Stimulated activated CD4-positive, alpha-beta T cell treated with anti-CD3 and anti-CD28 coated beads, TNF-alpha, amount 100 ng/mL, for 48 hours (primary cell): ENCODE data around the gene GON4L.
"Not testable (repeated sequence)": the region's sequence is repeated elsewhere in the genome, so short reads cannot be mapped to it uniquely, and the experiment has no call there.

Experiments
- DNase-seq, 3 donors: peaks; one replicate each; pipeline ENCODE4 v3.0.0-alpha.2; 2020; ENCODE audit warnings: low read depth in 3 of 3

Gene GON4L

GRCh38 chr1:155748141-155748540 is 108.9 kb downstream of the GON4L start:
- DNase-seq = not testable (repeated sequence)

GRCh38 chr1:155747586-155747985 is 109.4 kb downstream of the GON4L start:
- not testable (repeated sequence) for DNase-seq

GRCh38 chr1:155745284-155746228 is 111.5 kb downstream of the GON4L start:
- DNase-seq = peak; percentile 97 to 100 (median 99)

- DNase-seq = no peak
Measured at GRCh38 chr1:155744711-155745283, 112.2 kb downstream of the GON4L start.

- no peak for DNase-seq
Measured at GRCh38 chr1:155741908-155742307, 115.1 kb downstream of the GON4L start.

GRCh38 chr1:155740995-155741394 is 116.0 kb downstream of the GON4L start:
- DNase-seq = no peak

- peak in 1 of 3 donors; percentile 22 for DNase-seq
Measured at GRCh38 chr1:155729031-155729898, 127.7 kb downstream of the GON4L start.

- DNase-seq = no peak
Measured at GRCh38 chr1:155725142-155725541, 131.9 kb downstream of the GON4L start.

- DNase-seq = no peak
Measured at GRCh38 chr1:155719703-155720102, 137.3 kb downstream of the GON4L start.

GRCh38 chr1:155718524-155719115 is 138.4 kb downstream of the GON4L start:
- DNase-seq = not testable (repeated sequence)

GRCh38 chr1:155717041-155717440 is 140.0 kb downstream of the GON4L start:
- DNase-seq = no peak

GRCh38 chr1:155715777-155716176 is 141.2 kb downstream of the GON4L start:
- no peak for DNase-seq

GRCh38 chr1:155715056-155715455 is 142.0 kb downstream of the GON4L start:
- not testable (repeated sequence) for DNase-seq

GRCh38 chr1:155713075-155713474 is 143.9 kb downstream of the GON4L start:
- DNase-seq = no peak

GRCh38 chr1:155712636-155713035 is 144.4 kb downstream of the GON4L start:
- not testable (repeated sequence) for DNase-seq

GRCh38 chr1:155711457-155711856 is 145.6 kb downstream of the GON4L start:
- DNase-seq = not testable (repeated sequence)

GRCh38 chr1:155709391-155709790 is 147.6 kb downstream of the GON4L start:
- DNase-seq = no peak

GRCh38 chr1:155706139-155706538 is 150.9 kb downstream of the GON4L start:
- DNase-seq = no peak

GRCh38 chr1:155704414-155704813 is 152.6 kb downstream of the GON4L start:
- DNase-seq = not testable (repeated sequence)

- DNase-seq = no peak
Measured at GRCh38 chr1:155703216-155703615, 153.8 kb downstream of the GON4L start.

- DNase-seq = not testable (repeated sequence)
Measured at GRCh38 chr1:155701675-155702074, 155.3 kb downstream of the GON4L start.
